Esophagus squamous epithelium (tissue), 4 donors: ENCODE data around the gene SMAGP.
"Not testable (repeated sequence)": the region's sequence is repeated elsewhere in the genome, so short reads cannot be mapped to it uniquely, and the experiment has no call there.

Experiments
- CTCF ChIP-seq, 6 experiments: fragments of 450-650 bp in 4 of 6; fragments of 200-600 bp in 2 of 6; sonication (generic) in 2 of 6; IDR thresholded peaks; one replicate each; pipeline ENCODE4 v1.5.1; 2016 to 2019; ENCODE audit warnings: antibody characterized with exemption in 6 of 6, mild to moderate bottlenecking in 4 of 6, moderate library complexity in 4 of 6
- POLR2A ChIP-seq, 4 donors: fragments of 450-650 bp; IDR thresholded peaks; one replicate each; pipeline ENCODE4 v1.6.1; 2017; ENCODE audit warnings: antibody characterized with exemption in 4 of 4, mild to moderate bottlenecking in 4 of 4, moderate library complexity in 3 of 4

- TF ChIP-seq CTCF, POLR2A (IDR thresholded peaks at IDR 0.05): not testable (repeated sequence)
Observed at GRCh38 chr12:51227112-51227511, 43.1 kb downstream of the SMAGP start.
